NCI-H526 (cell line): ENCODE data around the gene TNIK.
"Not testable (repeated sequence)": the region's sequence is repeated elsewhere in the genome, so short reads cannot be mapped to it uniquely, and the experiment has no call there.

ENCODE experiments used
- DNase-seq, 2 experiments: peaks; one replicate each; lab custom pipeline; 2025; lab: John Stamatoyannopoulos, UW

TNIK gene

GRCh38 chr3:171384101-171384891 is 75.9 kb downstream of the TNIK start:
- DNase-seq = no peak

DNA sequence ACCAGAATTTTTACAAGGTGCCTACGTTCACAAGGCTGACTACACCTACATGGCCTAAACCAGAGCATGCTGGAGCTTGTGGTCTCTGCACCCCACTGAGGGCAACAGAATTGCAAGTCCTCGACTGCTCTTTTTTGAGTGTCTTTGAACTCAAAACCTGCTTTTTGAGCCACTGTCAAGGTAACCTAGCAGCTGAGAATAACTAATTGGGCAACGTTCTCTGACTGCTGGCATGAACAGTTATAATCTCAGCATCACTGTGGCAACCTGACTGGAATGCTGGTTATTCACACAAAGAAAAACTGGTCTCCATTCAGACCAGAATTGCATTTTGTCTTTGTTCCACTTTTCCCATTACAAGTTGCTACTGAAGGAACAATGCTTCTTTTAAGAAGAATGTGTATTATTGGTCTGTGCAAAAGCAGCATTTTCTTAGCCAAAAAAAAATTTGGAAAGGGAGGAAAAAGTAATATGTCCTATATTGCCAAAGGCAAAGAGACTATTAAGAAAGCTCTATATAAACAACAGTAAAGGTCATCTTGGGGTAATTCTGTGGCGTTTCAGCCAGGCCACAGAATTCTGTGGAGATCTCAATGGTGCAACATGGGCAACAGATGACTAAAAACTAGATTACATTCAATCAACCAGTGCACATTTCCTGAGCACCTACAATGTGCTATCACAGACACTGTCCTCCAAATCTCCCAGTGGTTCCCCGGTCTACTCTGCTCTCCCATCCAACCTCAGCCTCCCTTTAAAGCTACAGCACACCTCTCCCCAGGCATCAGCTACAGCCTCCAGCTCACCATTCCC is 76.8 kb downstream of the TNIK start:
- no peak for DNase-seq

- not testable (repeated sequence) for DNase-seq
These were observed 77.9 kb downstream of the TNIK start for GRCh38 chr3:171382347-171382746.

DNA sequence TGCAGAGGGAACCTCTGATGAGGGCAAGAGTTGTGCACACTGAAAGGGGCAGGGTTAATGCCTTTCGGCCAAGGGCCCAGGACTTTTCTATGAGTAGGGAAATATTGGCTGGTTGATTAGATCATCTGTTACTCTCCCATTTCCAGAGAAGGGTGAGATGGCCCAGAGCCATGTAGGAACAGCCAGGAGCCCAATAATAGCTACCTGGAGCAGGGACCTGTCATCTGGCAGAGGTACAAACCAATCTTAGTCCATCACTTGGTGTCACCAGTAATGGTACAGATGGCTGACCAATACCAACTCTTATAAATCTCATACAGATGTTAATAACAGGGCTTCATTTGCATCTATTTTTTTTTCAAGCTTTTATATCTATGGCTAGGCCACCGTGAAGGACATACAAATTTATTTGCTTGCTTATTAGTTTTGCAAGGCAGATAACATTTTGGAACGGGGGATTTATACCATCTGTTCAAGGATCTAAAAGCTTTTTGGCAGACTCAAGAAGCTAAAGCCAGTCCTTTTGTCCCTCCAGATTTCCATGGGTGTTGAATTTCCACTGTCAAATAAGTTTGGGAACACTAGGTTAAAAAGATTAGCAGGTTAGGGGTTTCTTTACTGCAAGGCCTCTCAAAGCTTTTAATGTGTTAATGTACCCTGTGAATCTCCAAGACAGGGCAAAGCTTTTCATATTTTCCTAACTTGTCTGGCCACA is 79.3 kb downstream of the TNIK start:
- no peak for DNase-seq

GRCh38 chr3:171379961-171380483 is 80.2 kb downstream of the TNIK start:
- no peak for DNase-seq

- DNase-seq = no peak
These were observed 80.9 kb downstream of the TNIK start for GRCh38 chr3:171379281-171379680.

DNA sequence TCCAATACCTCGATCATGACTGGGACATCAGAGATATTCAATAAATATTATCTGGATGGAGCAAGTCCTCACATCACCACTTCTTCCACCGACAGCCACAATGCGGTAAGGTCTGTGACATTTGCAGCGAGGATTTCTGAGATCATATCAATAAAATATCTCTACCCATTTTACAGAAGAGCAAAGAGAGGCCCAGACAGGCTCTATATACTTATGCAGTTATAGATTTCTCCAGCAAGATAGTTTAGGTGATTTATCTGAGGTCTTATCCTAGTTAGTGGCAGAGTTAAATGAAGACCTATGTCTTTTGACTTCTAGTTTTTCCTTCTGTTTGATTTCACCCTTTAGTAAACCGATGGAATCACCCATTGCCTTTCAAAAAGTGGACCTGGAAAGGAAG is 81.6 kb downstream of the TNIK start:
- no peak for DNase-seq

DNA sequence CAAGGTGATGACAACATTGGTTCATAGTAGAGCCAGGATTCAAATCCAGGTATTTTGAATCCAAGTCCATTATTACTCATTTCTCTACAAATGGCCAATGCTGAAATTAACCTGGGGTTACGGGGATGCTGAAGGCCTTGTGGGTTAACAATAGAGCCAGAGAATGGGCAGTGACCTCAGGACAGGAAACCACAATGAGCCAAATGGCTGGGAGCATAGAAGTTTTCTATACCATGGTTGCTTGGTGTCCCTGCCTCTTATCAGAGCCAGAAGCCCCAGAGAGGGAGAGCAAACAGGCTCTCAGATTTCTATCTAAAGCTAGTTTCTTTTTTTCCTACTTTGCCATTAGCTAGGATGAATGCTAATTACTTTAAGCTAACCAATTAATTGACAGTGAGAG is 82.3 kb downstream of the TNIK start:
- DNase-seq = no peak

- DNase-seq = no peak
These were observed 83.6 kb downstream of the TNIK start for GRCh38 chr3:171376596-171376947.

GRCh38 chr3:171375666-171376595 is 84.3 kb downstream of the TNIK start:
- no peak for DNase-seq

- DNase-seq = no peak
These were observed 85.4 kb downstream of the TNIK start for GRCh38 chr3:171374661-171375285.

- no peak for DNase-seq
These were observed 85.9 kb downstream of the TNIK start for GRCh38 chr3:171374260-171374659.

DNA sequence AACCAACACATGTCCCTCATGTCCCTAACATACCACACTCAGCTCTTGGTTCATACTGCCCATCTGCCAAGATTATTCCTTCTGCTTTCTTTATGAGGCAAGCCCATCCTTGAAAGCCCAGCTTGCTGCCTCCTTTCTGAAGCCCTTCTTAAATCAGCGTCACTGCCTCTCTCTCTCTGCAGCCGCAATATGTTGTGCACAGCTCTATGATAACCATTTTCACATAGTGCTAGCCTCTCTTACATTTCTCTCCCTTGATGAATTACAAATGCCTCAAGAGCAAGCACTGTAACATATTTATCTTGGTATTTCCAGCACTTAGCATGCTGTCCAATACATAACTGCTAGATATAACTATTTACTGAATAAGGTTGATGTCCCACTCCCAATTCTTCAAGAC is 86.5 kb downstream of the TNIK start:
- no peak for DNase-seq

DNA sequence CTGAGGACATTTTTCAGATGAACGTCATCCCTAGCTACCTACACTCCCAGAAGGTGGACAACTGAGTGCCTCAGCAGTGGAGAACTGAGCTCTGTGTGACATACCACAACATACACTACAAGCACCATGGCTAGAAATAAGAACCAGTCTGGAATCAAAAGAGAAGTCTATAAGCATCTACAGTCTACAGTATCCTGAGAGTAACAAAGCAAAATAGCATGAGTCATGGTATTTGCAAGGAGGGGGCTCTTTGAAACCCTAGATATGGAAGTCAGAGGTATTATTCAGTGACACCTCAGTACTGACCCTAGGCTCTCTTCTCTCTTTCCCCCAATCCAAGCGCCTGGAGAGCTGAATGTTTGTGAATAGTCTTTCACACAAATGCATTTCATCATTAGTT is 87.5 kb downstream of the TNIK start:
- DNase-seq = no peak

DNA sequence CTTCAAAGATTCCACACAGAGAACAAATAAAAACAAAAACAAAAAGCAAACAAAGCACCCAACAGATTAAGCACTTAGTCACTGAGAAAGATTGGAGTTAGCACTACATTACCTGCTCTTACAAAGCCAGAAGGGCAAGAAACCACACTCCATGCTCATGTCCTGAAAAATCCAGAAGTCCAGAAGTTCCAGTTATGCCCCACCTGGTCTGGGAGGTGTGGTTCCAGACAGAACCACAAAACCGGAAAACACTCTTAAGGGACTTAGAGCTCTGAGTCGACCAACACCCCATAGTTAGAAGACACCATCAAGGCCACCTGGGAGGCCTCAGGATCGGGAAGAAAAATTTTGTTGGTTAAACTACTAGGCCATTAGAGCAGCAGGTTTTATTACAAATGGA is 88.9 kb downstream of the TNIK start:
- DNase-seq = no peak

GRCh38 chr3:171369156-171369555 is 91.0 kb downstream of the TNIK start:
- no peak for DNase-seq

GRCh38 chr3:171366738-171367137 is 93.5 kb downstream of the TNIK start:
- not testable (repeated sequence) for DNase-seq

DNA sequence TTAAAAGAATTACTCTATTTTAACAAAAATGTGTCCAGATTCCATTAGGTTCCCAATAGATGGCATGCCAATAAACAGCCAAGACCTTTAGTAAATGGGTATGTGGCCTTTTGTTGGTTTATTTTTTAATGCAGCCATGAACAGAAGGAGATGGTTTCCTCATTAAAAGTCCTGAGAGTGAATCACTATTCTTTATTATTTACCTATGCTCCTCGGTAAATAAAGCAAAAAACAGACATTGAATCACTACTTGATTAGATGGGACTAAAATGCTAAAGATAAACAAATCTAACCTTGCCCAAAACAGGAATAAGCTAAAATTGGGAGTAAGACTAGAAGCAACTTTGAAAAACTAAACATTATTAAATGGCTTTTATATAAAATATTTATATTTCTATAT is 94.2 kb downstream of the TNIK start:
- no peak for DNase-seq

DNA sequence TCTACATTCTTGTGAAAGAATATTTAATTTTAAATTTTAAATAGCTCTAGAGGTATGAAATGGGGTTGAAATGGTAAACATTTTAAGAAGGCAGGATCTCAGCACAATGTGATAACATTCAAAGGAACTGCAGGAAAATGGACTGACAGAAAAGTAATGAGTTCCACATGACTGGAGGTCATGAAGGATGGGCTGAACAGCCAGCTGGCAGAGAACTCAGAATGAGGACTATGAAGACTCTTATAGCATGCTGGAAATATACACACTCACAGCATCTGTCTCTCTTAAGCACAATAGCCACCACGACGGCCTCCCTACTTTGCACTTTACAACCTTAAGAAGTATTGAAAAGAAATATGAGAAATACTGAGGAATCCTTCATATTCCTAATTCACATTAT is 94.7 kb downstream of the TNIK start:
- no peak for DNase-seq

GRCh38 chr3:171364500-171364899 is 95.7 kb downstream of the TNIK start:
- DNase-seq = no peak

- no peak for DNase-seq
These were observed 97.0 kb downstream of the TNIK start for GRCh38 chr3:171363202-171363601.
